Panc1 (cell line): ENCODE measurements around the gene TLCD1.
A peak's percentile ranks its signal among the peaks of the same experiment; 100 is the strongest.

Source experiments
- POLR2AphosphoS5 ChIP-seq: IDR thresholded peaks from 2 replicates; pipeline ENCODE4 v1.6.1; 2012; ENCODE audit warnings: mild to moderate bottlenecking, low read depth, low read length, moderate library complexity
- TCF7L2 ChIP-seq: IDR thresholded peaks from 2 replicates; pipeline ENCODE4 v1.6.1; 2011; ENCODE audit warnings: mild to moderate bottlenecking, low read depth, low read length, inconsistent platforms
- TF ChIP-seq, protein P1 (sequence below): fragments of 450-650 bp; IDR thresholded peaks from 2 replicates; pipeline ENCODE4 v1.5.1; 2017; ENCODE audit warnings: mild to moderate bottlenecking

- TF ChIP-seq, protein P1, sequence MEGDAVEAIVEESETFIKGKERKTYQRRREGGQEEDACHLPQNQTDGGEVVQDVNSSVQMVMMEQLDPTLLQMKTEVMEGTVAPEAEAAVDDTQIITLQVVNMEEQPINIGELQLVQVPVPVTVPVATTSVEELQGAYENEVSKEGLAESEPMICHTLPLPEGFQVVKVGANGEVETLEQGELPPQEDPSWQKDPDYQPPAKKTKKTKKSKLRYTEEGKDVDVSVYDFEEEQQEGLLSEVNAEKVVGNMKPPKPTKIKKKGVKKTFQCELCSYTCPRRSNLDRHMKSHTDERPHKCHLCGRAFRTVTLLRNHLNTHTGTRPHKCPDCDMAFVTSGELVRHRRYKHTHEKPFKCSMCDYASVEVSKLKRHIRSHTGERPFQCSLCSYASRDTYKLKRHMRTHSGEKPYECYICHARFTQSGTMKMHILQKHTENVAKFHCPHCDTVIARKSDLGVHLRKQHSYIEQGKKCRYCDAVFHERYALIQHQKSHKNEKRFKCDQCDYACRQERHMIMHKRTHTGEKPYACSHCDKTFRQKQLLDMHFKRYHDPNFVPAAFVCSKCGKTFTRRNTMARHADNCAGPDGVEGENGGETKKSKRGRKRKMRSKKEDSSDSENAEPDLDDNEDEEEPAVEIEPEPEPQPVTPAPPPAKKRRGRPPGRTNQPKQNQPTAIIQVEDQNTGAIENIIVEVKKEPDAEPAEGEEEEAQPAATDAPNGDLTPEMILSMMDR = no peak
- no peak for TF ChIP-seq TCF7L2
- peak; percentile 59; the same call in 1 of the 2 replicates for TF ChIP-seq POLR2AphosphoS5
These were observed 290 bp downstream of the TLCD1 start for GRCh38 chr17:28725660-28726225.
